ENCODE measurements around the gene ST8SIA5. TPM values are rescaled to one million over a fixed set of nuclear protein-coding genes. Genes with fewer than 3 reads are reported as not detected.

The ST8SIA5 gene
- total RNA-seq, 3 donors from 2014 or later: 0.13 TPM; not detected in 2

DNA sequence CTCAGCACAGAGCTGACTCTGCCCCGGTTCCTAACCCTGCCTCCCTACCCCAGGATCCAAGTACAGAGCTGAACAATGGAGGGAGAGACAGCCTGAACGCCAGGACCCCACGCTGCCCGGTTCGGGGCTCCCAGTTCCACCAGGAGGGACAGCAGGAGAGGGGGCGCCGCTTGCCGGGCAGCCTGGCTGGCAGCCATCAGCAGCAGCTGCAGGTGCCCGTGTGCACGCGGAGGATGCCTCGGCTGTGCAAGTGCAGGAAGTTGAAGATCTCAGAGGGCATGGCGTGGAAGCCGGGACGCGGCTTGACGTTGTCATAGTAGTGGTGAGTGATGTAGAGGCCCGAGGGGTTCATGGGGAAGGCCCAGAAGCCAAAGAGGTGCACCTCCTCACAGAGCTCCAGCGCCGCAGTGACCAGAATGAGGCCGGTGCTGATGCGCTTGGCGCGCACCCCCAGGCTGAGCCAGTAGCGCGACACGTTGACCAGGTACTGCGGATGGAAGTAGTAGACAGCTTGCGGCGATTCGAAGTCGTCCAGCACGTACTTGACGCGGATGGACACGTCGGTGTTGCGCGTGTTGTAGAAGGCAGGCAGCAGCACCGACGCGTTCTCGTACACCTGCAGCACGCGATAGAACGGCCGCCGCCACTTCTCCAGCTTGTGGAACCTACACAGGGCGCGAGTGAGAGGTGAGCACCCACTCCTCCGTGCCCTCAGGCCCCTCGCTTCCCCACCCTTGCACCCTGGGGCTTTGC is 76.8 kb downstream of the ST8SIA5 start:
- ATAC-seq: no peak
- Mint-ChIP-seq H3K4me3 (no peak overlapping the region), H3K4me1 (ENCODE audit: low read depth) (no peaks in the 10 kb centered on the region), H3K36me3 (ENCODE audit: insufficient read depth) (no peaks in the 10 kb centered on the region), H3K27me3 (ENCODE audit: low read depth) (peaks cover 2% of the 10 kb centered on the region), H3K9me3 (peaks cover under 1% of the 10 kb centered on the region)
- DNase-seq: no peak

DNA sequence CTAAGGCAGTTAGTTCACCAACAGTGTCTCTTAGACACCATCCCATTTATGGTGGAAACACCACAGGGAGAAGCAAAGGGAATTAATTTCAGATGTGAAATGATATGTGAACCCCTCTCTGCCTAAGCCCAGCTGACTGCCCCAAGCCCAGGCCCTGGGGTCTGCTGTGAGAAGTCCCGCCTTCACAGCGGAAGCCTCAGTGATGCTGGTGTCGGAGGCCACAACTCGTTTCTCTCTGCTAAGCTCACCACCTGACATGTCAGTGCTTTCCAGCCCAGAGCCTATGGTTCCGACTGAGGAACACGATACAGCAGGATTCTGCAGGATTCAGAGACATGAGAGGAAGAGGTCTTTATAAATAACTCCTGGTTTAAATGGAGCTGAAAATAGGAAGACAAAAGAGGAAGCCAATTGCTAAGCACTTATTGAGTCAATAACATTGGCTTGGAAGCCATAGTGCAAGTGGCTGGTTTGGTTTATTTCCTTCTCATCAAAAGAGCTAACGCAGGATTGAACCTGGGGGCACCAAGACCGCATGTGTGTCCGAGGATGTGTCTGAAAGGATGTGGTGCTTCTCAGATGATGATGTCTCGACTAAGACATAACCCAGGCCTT is 78.0 kb downstream of the ST8SIA5 start:
- Mint-ChIP-seq H3K4me3 (no peak overlapping the region), H3K36me3 (ENCODE audit: insufficient read depth) (no peaks in the 10 kb centered on the region), H3K27me3 (ENCODE audit: low read depth) (peaks cover 2% of the 10 kb centered on the region), H3K4me1 (ENCODE audit: low read depth) (no peaks in the 10 kb centered on the region), H3K9me3 (peaks cover 3% of the 10 kb centered on the region)
- DNase-seq (no peak), ATAC-seq (no peak)

DNA sequence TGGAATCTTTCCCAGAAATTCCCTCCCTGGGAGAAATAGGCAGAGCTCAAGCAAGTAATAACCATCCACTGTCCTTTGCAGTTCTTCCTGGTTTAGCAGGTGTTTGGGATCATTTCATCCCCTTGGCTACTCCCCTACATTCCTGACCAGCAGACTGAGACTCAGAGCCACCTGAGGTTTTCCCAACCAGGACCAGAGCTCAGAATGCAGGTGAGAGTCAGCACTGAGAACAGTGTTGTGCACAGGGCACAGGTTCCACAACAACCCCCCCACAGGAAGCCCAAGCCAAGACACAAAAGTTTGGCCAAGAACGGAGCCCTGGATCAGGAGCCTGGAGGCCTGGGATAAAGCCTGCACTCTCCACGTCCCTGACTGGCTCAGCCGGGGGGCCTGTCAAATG is 78.8 kb downstream of the ST8SIA5 start:
- Mint-ChIP-seq H3K36me3 (ENCODE audit: insufficient read depth) (no peaks in the 10 kb centered on the region), H3K4me3 (no peak overlapping the region), H3K9me3 (peaks cover 3% of the 10 kb centered on the region), H3K4me1 (ENCODE audit: low read depth) (no peaks in the 10 kb centered on the region), H3K27me3 (ENCODE audit: low read depth) (peaks cover 2% of the 10 kb centered on the region)
- no peak for ATAC-seq
- DNase-seq: no peak

DNA sequence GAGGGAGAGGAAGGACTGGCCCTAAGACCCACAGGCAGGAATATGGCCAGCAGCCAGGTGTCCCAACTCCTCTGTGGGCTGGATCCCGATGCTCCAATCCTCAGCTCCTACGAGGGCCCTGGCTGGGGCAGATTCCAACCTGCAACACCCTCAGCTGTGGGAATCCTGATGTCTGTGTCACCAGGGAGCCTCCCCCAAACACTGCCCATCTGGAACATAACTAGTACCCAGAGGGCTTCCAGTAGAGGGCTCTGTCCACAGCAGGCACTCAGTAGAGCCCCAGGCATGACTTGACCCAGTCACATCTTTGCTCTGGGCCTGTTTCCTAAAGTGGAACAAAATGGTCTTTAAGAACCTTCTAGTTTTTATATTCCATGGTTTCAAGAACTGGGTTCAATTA is 79.2 kb downstream of the ST8SIA5 start:
- peaks cover 2% of the 10 kb centered on the region for H3K27me3 Mint-ChIP-seq (ENCODE audit: low read depth)
- H3K36me3 Mint-ChIP-seq (ENCODE audit: insufficient read depth): no peaks in the 10 kb centered on the region
- DNase-seq: no peak
- H3K4me1 Mint-ChIP-seq (ENCODE audit: low read depth): peaks cover 4% of the 10 kb centered on the region
- H3K9me3 Mint-ChIP-seq: peaks cover 3% of the 10 kb centered on the region
- ATAC-seq: no peak
- no peak overlapping the region for H3K4me3 Mint-ChIP-seq

DNA sequence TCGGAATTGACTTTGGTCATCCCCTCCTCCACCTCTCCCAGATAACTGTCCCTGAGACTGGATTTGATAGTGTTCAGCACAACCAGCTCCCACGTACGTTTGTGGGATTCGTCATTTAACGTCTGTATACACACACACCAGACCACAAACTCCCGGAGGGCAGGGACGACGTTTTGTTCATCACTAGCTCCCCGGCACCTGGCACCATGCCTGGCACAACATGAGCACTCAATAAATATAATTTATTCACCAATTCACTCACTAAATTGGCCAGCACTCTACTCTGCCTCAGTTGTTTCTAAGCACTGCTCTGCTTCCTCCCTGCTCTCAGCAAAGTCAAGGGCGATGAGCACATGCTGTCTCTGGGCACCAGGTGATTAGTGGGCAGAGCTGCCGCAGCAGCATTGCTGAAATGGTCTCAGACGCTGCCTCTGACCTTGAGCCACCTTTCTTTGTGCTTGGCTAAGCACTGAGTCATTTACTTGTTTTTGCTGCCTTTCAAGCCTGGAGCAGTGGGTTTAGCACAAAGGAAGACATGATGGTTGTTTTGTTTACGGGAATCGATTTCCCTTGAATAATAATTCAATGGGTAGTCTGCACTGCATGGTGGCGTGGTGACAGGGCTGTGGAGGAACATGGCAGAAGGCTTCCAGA is 80.5 kb downstream of the ST8SIA5 start:
- peaks cover 17% of the 10 kb centered on the region for H3K4me1 Mint-ChIP-seq (ENCODE audit: low read depth)
- peaks cover 3% of the 10 kb centered on the region for H3K9me3 Mint-ChIP-seq
- no peak overlapping the region for H3K4me3 Mint-ChIP-seq
- ATAC-seq (no peak), DNase-seq (no peak)
- peaks cover 2% of the 10 kb centered on the region for H3K27me3 Mint-ChIP-seq (ENCODE audit: low read depth)
- H3K36me3 Mint-ChIP-seq (ENCODE audit: insufficient read depth): no peaks in the 10 kb centered on the region

DNA sequence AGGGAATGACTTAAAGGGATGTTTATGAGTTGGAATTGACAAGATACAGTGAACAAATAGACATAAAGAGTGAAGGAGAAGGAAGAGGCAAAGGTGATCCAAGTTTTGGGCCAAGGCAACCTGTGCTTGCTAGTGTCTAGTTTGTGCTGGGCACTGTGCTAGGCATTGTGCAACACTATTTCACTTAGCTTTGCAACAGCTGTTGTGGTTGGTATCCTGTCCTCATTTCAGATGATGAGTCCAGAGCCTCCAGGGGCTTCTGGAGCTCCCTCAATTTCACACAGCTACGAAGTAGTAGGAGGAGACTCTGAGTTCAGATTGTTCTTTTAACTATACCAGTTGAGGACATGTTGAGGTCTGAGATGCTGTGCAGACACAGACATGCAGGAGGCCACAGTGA is 81.7 kb downstream of the ST8SIA5 start:
- H3K36me3 Mint-ChIP-seq (ENCODE audit: insufficient read depth): no peaks in the 10 kb centered on the region
- H3K4me3 Mint-ChIP-seq: no peak overlapping the region
- peaks cover 18% of the 10 kb centered on the region for H3K4me1 Mint-ChIP-seq (ENCODE audit: low read depth)
- peaks cover 2% of the 10 kb centered on the region for H3K27me3 Mint-ChIP-seq (ENCODE audit: low read depth)
- no peak for DNase-seq
- peaks cover 3% of the 10 kb centered on the region for H3K9me3 Mint-ChIP-seq
- ATAC-seq: no peak

DNA sequence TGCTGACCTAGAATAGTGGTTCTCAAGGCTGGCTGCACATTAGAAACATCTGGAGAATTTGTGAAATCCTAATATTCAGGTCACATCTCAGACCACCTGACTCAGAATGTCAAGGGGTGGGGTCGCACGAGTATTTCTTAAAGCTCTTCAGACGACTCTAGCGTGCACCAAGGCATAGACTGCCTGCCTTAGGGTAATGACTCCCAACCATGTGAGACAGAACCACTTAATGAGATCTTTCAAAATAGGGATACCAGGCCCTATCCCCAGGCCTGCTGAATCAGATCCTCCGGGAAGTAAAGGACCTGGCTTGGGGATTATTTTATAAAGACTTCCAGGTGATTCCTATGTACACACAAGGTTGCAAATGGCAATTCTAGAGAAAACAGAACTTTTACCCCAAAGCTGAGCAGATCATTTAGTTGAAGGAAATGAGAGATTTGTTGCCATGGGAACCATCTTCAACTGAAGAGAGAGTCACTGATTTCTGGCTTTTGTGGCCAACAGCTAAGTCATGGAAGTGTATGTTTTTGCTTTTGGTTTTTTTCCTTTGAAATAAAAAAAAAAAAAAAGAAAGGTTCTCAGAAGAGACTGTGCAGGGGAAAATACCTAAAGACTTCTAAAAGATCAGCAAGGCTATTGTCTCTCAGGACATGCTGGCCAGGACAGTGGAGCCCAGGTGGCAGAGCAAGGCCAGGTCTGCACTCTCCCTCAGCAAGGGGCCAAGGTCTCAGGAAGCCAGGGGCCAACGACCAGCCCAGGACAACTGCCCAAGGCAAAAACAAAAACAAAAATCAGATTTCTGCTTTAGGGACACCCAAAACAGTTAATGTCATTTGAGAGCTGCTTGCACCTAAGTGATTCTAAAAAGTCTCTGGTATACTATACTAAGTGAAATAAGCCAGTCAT is 84.5 kb downstream of the ST8SIA5 start:
- ATAC-seq: peak; percentile 35 to 57
- Mint-ChIP-seq H3K36me3 (ENCODE audit: insufficient read depth) (no peaks in the 10 kb centered on the region), H3K4me3 (no peak overlapping the region), H3K27me3 (ENCODE audit: low read depth) (peaks cover 2% of the 10 kb centered on the region), H3K4me1 (ENCODE audit: low read depth) (peaks cover 18% of the 10 kb centered on the region), H3K9me3 (peaks cover 3% of the 10 kb centered on the region)
- DNase-seq: no peak

DNA sequence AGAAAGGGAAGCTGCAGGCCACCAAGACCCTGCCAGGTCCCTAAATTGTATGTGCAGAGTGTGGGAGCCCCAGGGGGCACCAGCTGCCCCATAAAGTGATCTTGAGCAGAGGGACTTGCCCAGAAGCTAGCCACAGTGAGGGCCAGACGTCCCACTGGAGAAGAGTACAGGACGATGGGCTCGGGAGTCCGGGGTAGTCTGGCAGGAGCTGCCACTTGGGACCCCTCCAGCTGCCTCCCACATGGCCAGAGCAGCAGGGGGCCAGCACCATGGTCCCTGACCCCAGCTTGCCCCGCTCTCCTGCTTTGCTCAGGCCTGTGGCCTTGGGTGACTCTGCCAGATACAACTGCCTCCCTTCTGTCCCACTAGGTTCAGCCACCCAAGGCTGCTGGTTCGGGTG is 88.2 kb downstream of the ST8SIA5 start:
- Mint-ChIP-seq H3K27me3 (ENCODE audit: low read depth) (no peaks in the 10 kb centered on the region), H3K9me3 (no peaks in the 10 kb centered on the region), H3K4me3 (no peak overlapping the region), H3K36me3 (ENCODE audit: insufficient read depth) (no peaks in the 10 kb centered on the region), H3K4me1 (ENCODE audit: low read depth) (peaks cover 18% of the 10 kb centered on the region)
- DNase-seq (no peak), ATAC-seq (no peak)

DNA sequence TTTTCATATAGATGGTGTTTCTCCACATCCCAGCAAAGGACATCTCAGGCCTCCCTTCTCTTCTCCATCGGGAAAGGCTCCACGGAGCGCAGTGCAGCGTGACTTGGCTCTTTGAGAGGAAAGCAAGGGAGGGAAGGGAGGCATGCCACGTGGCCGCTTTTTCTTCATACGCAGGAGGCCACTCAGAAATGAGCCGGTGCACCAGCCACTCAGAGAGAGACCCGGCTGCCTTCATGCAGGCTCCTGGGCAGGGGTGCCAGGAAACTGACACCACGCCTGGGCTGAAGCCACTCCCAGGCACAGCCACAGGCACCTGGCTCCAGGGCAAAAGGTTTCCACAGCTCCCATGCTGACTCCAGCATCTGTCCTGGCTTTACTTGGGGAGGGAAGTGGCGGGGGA is 88.7 kb downstream of the ST8SIA5 start:
- Mint-ChIP-seq H3K4me3 (no peak overlapping the region), H3K27me3 (ENCODE audit: low read depth) (no peaks in the 10 kb centered on the region), H3K4me1 (ENCODE audit: low read depth) (peaks cover 18% of the 10 kb centered on the region), H3K9me3 (no peaks in the 10 kb centered on the region), H3K36me3 (ENCODE audit: insufficient read depth) (no peaks in the 10 kb centered on the region)
- no peak for DNase-seq
- no peak for ATAC-seq

DNA sequence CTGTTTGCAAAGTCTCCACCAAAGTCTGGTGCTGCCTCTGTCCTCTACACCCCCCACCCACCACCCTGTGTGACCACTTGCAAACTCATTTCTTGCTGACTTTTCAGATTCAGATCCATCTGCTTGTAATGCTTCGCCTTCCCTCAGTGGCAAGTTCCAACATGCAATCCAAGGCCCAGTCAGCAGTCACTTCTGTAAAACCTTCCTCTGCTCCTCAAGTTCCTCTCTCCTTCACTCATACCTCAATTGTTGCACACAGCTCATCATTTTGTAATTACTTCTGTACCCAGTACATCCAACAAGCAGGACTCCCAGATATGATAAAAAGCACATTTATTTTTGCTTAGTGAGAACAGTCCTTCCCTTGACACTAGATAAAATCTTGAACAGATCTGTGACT is 93.3 kb downstream of the ST8SIA5 start:
- H3K4me1 Mint-ChIP-seq (ENCODE audit: low read depth): no peaks in the 10 kb centered on the region
- no peaks in the 10 kb centered on the region for H3K36me3 Mint-ChIP-seq (ENCODE audit: insufficient read depth)
- H3K4me3 Mint-ChIP-seq: no peak overlapping the region
- ATAC-seq (no peak), DNase-seq (no peak)
- no peaks in the 10 kb centered on the region for H3K27me3 Mint-ChIP-seq (ENCODE audit: low read depth)
- H3K9me3 Mint-ChIP-seq: no peaks in the 10 kb centered on the region

DNA sequence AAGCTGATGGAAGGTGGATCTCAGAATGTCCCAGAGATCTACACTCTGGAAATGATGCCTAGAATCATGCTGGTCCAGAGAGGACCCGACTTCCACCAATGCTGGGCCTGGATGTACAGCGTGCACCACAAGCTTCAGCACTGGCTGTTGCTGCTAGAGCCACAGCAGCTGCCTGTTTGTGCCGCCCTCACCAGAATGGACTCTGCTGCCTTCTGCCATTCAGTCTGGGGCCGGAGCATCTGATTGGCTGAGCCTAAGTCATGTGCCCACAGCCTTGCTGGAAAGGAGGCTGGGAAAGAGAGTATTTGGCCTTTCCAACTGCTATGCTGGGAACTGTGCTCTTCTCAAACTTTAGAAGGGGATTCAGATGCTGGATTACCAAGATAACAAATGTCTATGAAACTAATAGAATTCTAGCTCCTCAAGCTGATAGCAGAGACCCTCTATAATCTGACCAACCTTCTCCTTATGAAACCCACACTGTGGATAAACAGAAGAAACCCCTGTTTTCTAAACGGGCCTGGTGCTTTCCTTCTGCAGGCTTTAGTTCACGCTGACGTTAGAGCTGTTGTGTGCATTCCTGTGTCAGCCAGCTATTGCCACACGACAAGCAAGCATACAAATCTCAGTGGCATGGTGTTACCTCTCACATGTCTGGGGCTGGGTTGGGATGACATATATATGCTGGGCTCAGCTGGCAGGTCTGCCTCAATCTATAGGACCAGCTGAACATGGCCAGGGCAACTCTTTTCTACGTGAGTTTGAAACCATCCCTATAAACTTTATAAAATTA is 95.7 kb downstream of the ST8SIA5 start:
- Mint-ChIP-seq H3K27me3 (ENCODE audit: low read depth) (no peaks in the 10 kb centered on the region), H3K36me3 (ENCODE audit: insufficient read depth) (no peaks in the 10 kb centered on the region), H3K4me1 (ENCODE audit: low read depth) (no peaks in the 10 kb centered on the region), H3K9me3 (no peaks in the 10 kb centered on the region), H3K4me3 (no peak overlapping the region)
- ATAC-seq (no peak), DNase-seq (no peak)

DNA sequence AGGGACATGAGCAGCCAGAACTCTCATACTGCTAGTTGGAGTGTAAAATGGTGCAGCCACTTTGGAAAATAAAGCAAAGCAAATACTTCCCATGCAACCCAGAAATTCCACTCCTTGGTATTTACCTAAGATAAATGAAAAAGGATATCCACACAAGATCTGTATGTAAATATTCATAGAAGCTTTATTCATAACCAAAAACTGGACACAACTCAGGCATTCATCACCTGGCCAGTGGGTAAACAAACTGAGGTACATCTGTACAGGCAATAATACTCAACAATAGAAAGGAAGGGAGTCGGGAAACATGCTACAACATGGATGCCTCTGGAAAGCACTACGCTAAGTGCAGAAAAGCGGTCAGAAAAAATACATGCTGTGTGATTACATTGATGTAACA is 97.4 kb downstream of the ST8SIA5 start:
- ATAC-seq (no peak), DNase-seq (no peak)
- no peaks in the 10 kb centered on the region for H3K36me3 Mint-ChIP-seq (ENCODE audit: insufficient read depth)
- H3K4me1 Mint-ChIP-seq (ENCODE audit: low read depth): no peaks in the 10 kb centered on the region
- H3K27me3 Mint-ChIP-seq (ENCODE audit: low read depth): no peaks in the 10 kb centered on the region
- no peaks in the 10 kb centered on the region for H3K9me3 Mint-ChIP-seq
- no peak overlapping the region for H3K4me3 Mint-ChIP-seq

DNA sequence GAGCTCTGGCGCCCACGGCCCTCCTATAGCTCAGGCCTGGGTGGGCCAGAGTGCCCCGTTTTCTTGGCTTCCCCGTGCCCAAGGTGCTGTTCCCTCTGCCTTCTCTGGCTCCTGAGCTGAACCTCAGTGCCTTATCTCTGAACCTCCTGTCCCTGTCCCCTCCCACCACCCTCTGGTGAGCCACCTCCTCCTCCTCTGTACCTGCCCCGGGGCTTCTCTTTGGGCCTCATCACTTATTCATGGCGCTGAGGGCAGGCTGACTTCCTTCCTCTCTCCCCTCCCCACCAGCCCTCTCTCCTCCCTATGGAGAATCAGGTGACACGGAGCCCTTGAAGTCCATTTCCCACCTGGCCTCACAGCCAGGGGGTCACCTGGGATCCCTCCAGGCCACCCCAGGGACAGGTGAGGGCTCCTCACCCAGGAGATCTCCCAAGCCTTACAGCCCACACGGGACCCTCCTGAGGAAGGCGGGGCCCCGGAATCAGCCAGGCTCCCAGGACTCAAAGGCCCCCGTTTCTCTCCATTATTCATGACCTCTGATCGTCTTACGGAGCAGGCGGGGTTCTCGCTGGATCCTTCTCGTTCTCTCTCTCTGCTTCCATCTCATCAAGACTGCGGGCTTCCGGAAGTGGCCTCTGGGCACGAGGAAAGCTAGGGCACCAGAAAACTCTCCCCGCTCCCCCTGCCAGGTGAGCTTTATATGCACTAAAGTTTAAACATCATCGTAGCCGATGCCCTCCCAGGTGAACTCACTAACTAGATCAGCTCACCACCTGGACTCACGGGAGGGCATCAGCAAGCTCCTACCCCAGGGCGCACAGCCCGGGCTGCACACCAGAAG is 99.5 kb downstream of the ST8SIA5 start, which contains the start of gene LOXHD1:
Gene LOXHD1, minus strand, starts transcription at position 106 of the 841 bp plus-strand sequence. CDS start 187 bp downstream, outside the sequence.
- no peaks in the 10 kb centered on the region for H3K9me3 Mint-ChIP-seq
- ATAC-seq (no peak), DNase-seq (no peak)
- no peaks in the 10 kb centered on the region for H3K36me3 Mint-ChIP-seq (ENCODE audit: insufficient read depth)
- H3K4me1 Mint-ChIP-seq (ENCODE audit: low read depth): no peaks in the 10 kb centered on the region
- no peaks in the 10 kb centered on the region for H3K27me3 Mint-ChIP-seq (ENCODE audit: low read depth)
- no peak within 1 kb of the TSS for H3K4me3 Mint-ChIP-seq

Data from activated T-cell treated with anti-CD3 and anti-CD28 coated beads, Interleukin-2, amount 50 U/mL, for 4 hours (primary cell).